MM.1S (cell line): ENCODE measurements around the gene GNG12.
"Not testable (repeated sequence)": the region's sequence is repeated elsewhere in the genome, so short reads cannot be mapped to it uniquely, and the experiment has no call there.

Source experiments
- DNase-seq: peaks from one replicate; pipeline ENCODE4 v3.0.0-alpha.2; 2015
- H2AFZ ChIP-seq: fragments of 300-600 bp; sonication (generic); 2 replicates; pipeline ENCODE4 v1.6.0; 2016; ENCODE audit warnings: antibody characterized with exemption, low read length
- H3F3A ChIP-seq: fragments of 300-600 bp; sonication (generic); 2 replicates; pipeline ENCODE4 v1.6.1; 2016; ENCODE audit warnings: mild to moderate bottlenecking, antibody characterized with exemption, low read length, moderate library complexity, mixed read lengths; ENCODE audit not compliant: insufficient read depth
- H3K27ac ChIP-seq: fragments of 300-600 bp; sonication (generic); 2 replicates; pipeline ENCODE4 v1.5.1; 2016; ENCODE audit warnings: mild to moderate bottlenecking, low read length
- H3K27me3 ChIP-seq: fragments of 300-600 bp; sonication (generic); replicated peaks from 2 replicates; pipeline ENCODE4 v1.6.0; 2016; ENCODE audit warnings: low read length; ENCODE audit not compliant: insufficient read depth
- H3K36me3 ChIP-seq: fragments of 300-600 bp; sonication (generic); replicated peaks from 2 replicates; pipeline ENCODE4 v1.6.1; 2016; ENCODE audit warnings: mild to moderate bottlenecking, low read length, mixed read lengths; ENCODE audit not compliant: insufficient read depth
- H3K4me1 ChIP-seq: fragments of 300-600 bp; sonication (generic); 2 replicates; pipeline ENCODE4 v1.6.1; 2016; ENCODE audit warnings: low read length, mixed read lengths
- H3K4me2 ChIP-seq: fragments of 300-600 bp; sonication (generic); 2 replicates; pipeline ENCODE4 v1.6.0; 2016; ENCODE audit warnings: low read depth, low read length
- H3K4me3 ChIP-seq: fragments of 300-600 bp; sonication (generic); 2 replicates; pipeline ENCODE4 v1.5.1; 2016; ENCODE audit warnings: low read length, mixed read lengths
- H3K79me2 ChIP-seq: fragments of 300-600 bp; sonication (generic); 2 replicates; pipeline ENCODE4 v1.6.1; 2016; ENCODE audit warnings: mixed run types, low read length, mixed read lengths
- H3K9ac ChIP-seq: fragments of 300-600 bp; sonication (generic); 2 replicates; pipeline ENCODE4 v1.6.1; 2016; ENCODE audit warnings: low read length, mixed read lengths
- H3K9me2 ChIP-seq: fragments of 300-600 bp; sonication (generic); replicated peaks from 2 replicates; pipeline ENCODE4 v1.6.1; 2016; ENCODE audit warnings: mild to moderate bottlenecking, low read length, mixed read lengths; ENCODE audit not compliant: insufficient read depth
- H3K9me3 ChIP-seq: fragments of 300-600 bp; sonication (generic); replicated peaks from 2 replicates; pipeline ENCODE4 v1.6.1; 2016; ENCODE audit warnings: mild to moderate bottlenecking, low read length, mixed read lengths; ENCODE audit not compliant: insufficient read depth
- H4K20me1 ChIP-seq: fragments of 300-600 bp; sonication (generic); 2 replicates; pipeline ENCODE4 v1.6.1; 2016; ENCODE audit warnings: mild to moderate bottlenecking, low read length, moderate library complexity, mixed read lengths; ENCODE audit not compliant: insufficient read depth
- CTCF ChIP-seq: fragments of 300-600 bp; sonication (generic); IDR thresholded peaks from 2 replicates; pipeline ENCODE4 v1.5.1; 2016; ENCODE audit warnings: antibody characterized with exemption, low read length, mixed read lengths
- EZH2 ChIP-seq: fragments of 300-600 bp; sonication (generic); optimal IDR thresholded peaks from 2 replicates; pipeline ENCODE3; 2017; ENCODE audit warnings: low read depth, mild to moderate bottlenecking, antibody characterized with exemption, low read length, mixed read lengths
- EZH2phosphoT487 ChIP-seq: fragments of 300-600 bp; sonication (generic); IDR thresholded peaks from 2 replicates; pipeline ENCODE4 v1.6.1; 2018; ENCODE audit warnings: antibody characterized with exemption, low read length

GNG12 gene

DNA sequence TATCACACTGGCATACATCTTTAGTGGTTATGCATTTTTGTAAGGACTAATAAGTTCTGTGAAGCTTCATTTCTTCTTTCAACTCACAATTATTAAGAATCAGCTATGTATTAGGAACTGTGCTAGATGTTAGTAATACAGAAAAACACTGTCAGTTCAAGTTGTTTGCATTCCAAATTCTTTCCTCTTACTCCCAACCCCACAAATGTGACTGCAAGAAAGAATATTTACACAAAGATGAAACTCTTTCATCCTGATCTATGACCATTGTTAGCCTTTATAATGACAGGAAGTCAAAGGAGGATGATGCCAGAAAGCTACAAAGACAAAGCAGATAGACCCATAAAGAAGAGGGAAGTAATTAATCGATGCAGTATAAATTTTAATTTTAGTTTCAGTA lies 169.2 kb downstream of the GNG12 start:
- no peaks in the 10 kb centered on the region for H3K36me3 ChIP-seq
- H3K9ac ChIP-seq: no peak overlapping the region
- H3K9me3 ChIP-seq: no peaks in the 10 kb centered on the region
- no peaks in the 10 kb centered on the region for H3K79me2 ChIP-seq
- H3K9me2 ChIP-seq: no peaks in the 10 kb centered on the region
- H3K27me3 ChIP-seq: no peaks in the 10 kb centered on the region
- no peak overlapping the region for H2AFZ ChIP-seq
- H4K20me1 ChIP-seq: no peaks in the 10 kb centered on the region
- peaks cover 6% of the 10 kb centered on the region; the same call in 1 of the 2 replicates for H3K4me1 ChIP-seq
- H3K4me3 ChIP-seq: no peak overlapping the region
- no peak overlapping the region for H3K27ac ChIP-seq
- H3K4me2 ChIP-seq: no peak overlapping the region
- no peak for DNase-seq
- no peak for TF ChIP-seq EZH2phosphoT487
- TF ChIP-seq CTCF: no peak
- no peak for TF ChIP-seq EZH2
- no peaks in the 10 kb centered on the region for H3F3A ChIP-seq

- no peaks in the 10 kb centered on the region for H3K9me3 ChIP-seq
- DNase-seq: no peak
- no peaks in the 10 kb centered on the region for H3K36me3 ChIP-seq
- no peaks in the 10 kb centered on the region; the same call in 1 of the 2 replicates for H3F3A ChIP-seq
- H3K4me2 ChIP-seq: no peak overlapping the region
- H3K4me3 ChIP-seq: no peak overlapping the region
- no peak for TF ChIP-seq EZH2
- H2AFZ ChIP-seq: no peak overlapping the region
- H3K9me2 ChIP-seq: no peaks in the 10 kb centered on the region
- H3K9ac ChIP-seq: no peak overlapping the region
- no peaks in the 10 kb centered on the region for H4K20me1 ChIP-seq
- no peaks in the 10 kb centered on the region for H3K27me3 ChIP-seq
- no peaks in the 10 kb centered on the region for H3K79me2 ChIP-seq
- no peak overlapping the region for H3K27ac ChIP-seq
- H3K4me1 ChIP-seq: peaks cover 15% of the 10 kb centered on the region
Measured at GRCh38 chr1:67662884-67663283, 170.4 kb downstream of the GNG12 start.

- Histone ChIP-seq H2AFZ (no peak overlapping the region), H3K9ac (no peak overlapping the region), H4K20me1 (no peaks in the 10 kb centered on the region), H3K27ac (peak overlapping the region; percentile 26; the same call in 1 of the 2 replicates), H3F3A (peaks cover 2% of the 10 kb centered on the region; the same call in 1 of the 2 replicates), H3K36me3 (no peaks in the 10 kb centered on the region), H3K9me3 (no peaks in the 10 kb centered on the region), H3K79me2 (no peaks in the 10 kb centered on the region), H3K9me2 (no peaks in the 10 kb centered on the region), H3K4me3 (no peak overlapping the region), H3K27me3 (no peaks in the 10 kb centered on the region), H3K4me2 (peak overlapping the region; percentile 43; the same call in 1 of the 2 replicates), H3K4me1 (peaks cover 20% of the 10 kb centered on the region)
- TF ChIP-seq CTCF (0 out of 2 replicates have a peak, but pooled peaks have one; percentile 9), EZH2 (no peak), EZH2phosphoT487 (no peak)
- DNase-seq: peak; percentile 35
Measured at GRCh38 chr1:67659229-67659628, 174.0 kb downstream of the GNG12 start.

GRCh38 chr1:67657152-67657551 lies 176.1 kb downstream of the GNG12 start:
- H3K36me3 ChIP-seq, H3K4me2 ChIP-seq, H3K27me3 ChIP-seq, H3K27ac ChIP-seq, H3K9me3 ChIP-seq, H3K9me2 ChIP-seq, DNase-seq, H3K79me2 ChIP-seq, H3K9ac ChIP-seq, H2AFZ ChIP-seq, H4K20me1 ChIP-seq, H3K4me3 ChIP-seq: not testable (repeated sequence)
- peaks cover 35% of the 10 kb centered on the region for H3K4me1 ChIP-seq
- peaks cover 19% of the 10 kb centered on the region for H3F3A ChIP-seq
